Lung (tissue), 12 donors: Measurements from ENCODE around the gene THOC6. TPM values are rescaled to one million over a fixed set of nuclear protein-coding genes. Genes with fewer than 3 reads are reported as not detected.

Experiments used
- ATAC-seq: fragments of 200-7000 bp; cut with Tn5 transposase; one replicate; pipeline ENCODE4 v1.9.1; 2020; ENCODE audit warnings: moderate number of reproducible peaks; ENCODE audit not compliant: insufficient read depth, low FRiP score
- DNase-seq, 3 donors: peaks; one replicate each; pipeline ENCODE4 v3.0.0-alpha.2; 2013 to 2017
- H3K27ac ChIP-seq, 2 donors: one replicate each; pipeline ENCODE4 v1.5.1; 2013; ENCODE audit warnings: mild to moderate bottlenecking in 2 of 2, moderate library complexity in 2 of 2, control low read depth in 1 of 2, inconsistent platforms in 1 of 2, low read depth in 1 of 2, low read length in 1 of 2
- H3K27me3 ChIP-seq, 3 donors: one replicate each; pipeline ENCODE4 v1.5.1; 2013; ENCODE audit warnings: low read length in 2 of 3; ENCODE audit not compliant: control insufficient read depth in 3 of 3, insufficient read depth in 3 of 3
- H3K36me3 ChIP-seq, 4 donors: one replicate each; pipeline ENCODE4 v1.5.1; 2013; ENCODE audit warnings: low read length in 4 of 4, mild to moderate bottlenecking in 1 of 4, moderate library complexity in 1 of 4; ENCODE audit not compliant: control insufficient read depth in 4 of 4, insufficient read depth in 4 of 4
- H3K4me1 ChIP-seq, 5 donors: one replicate each; pipeline ENCODE4 v1.5.1; 2013; ENCODE audit warnings: low read length in 5 of 5, mild to moderate bottlenecking in 2 of 5, moderate library complexity in 1 of 5; ENCODE audit not compliant: control insufficient read depth in 5 of 5, insufficient read depth in 5 of 5
- H3K4me3 ChIP-seq: one replicate; pipeline ENCODE4 v1.5.1; 2013; ENCODE audit warnings: mild to moderate bottlenecking, control low read depth, moderate library complexity
- H3K9ac ChIP-seq, 2 donors: one replicate each; pipeline ENCODE4 v1.5.1; 2013; ENCODE audit warnings: low read length in 2 of 2, control low read depth in 1 of 2; ENCODE audit not compliant: insufficient read depth in 1 of 2
- H3K9me3 ChIP-seq, 4 donors: one replicate each; pipeline ENCODE4 v1.5.1; 2013; ENCODE audit warnings: low read length in 3 of 4, mild to moderate bottlenecking in 1 of 4, moderate library complexity in 1 of 4; ENCODE audit not compliant: control insufficient read depth in 4 of 4, insufficient read depth in 3 of 4
- WGBS, 2 donors: extraction: QIAGEN DNeasy Blood & Tissue Kit; methylation state at CpG; one replicate each; pipeline ENCODE4 v1.1.7; 2013; 5-methylcytosine and 5-hydroxymethylcytosine counted together
- polyA plus RNA-seq, 2 donors: library from polyadenylated mRNA; stranded (reverse); fragments of 200-250 nt; gene quantifications; one replicate each; pipeline ENCODE4 v1.2.1, GENCODE V29; 2013
- total RNA-seq, 2 donors: library from RNA; depleted of rRNA in 1 of 2; stranded (reverse); fragments of >200 nt in 1 of 2; gene quantifications; one replicate each; pipeline ENCODE4 v1.2.1, GENCODE V29; 2014 to 2021
- TF ChIP-seq, protein P1 (sequence below): IDR thresholded peaks from 2 replicates; pipeline ENCODE4 v1.5.1; 2012; ENCODE audit warnings: mild to moderate bottlenecking; ENCODE audit errors: control extremely low read depth, extremely low read depth
- donor health status: control.
- donor health status: control.
- donor health status: Bipolar disorder and iron deficiency.
- donor health status: healthy.
- donor health status: DM: yes; HTN: yes; CAD: no.

Gene THOC6
- total and polyA plus RNA-seq, 4 donors, result 12.7 to 58.3 (median 40.0) TPM

DNA sequence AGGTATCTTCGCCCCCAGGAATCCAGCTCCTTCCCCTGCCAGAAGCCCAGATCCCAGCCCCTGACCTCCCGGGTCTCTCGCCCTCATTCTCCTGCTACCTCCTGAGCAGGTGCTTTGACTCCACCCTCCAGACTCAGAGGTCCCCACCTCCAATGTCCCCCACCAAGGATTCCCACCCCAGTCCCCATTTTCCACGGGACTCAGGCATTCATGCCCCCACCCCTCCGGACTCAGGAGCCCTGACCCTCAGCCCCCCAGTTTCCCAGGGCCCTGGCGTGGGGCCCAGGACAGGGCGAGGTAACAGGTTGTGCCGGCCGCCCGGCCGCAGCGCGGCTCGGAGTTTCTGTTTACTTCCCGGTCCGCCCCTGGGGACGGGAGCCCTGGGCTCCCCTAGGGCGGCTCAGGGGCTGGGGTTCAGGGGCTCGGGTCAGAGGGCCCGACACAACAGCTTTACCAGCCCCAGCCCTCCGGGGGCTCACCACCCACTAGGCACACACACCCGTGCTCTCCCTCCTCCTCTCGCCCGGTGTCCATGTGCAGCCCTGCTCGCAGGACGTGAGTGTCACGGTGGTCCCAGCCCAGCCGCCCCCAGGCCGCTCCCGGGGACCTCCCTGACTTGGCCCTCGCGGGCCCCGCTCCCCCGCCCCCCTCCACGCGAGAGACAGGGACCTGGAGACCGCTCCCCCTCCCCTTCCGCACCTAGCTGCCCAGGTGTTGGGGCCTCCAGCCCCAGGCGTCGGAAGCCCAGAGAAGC, 12.3 kb downstream of the THOC6 start:
- DNase-seq, result no peak
- Histone ChIP-seq H3K27ac (peak overlapping the region in 1 of 2 donors; percentile 53), H3K9me3 (no peaks in the 10 kb centered on the region), H3K27me3 (peaks cover 0 to 52% (median 44%) of the 10 kb centered on the region in 3 donors), H3K4me1 (peaks cover 0 to 4% (median 0%) of the 10 kb centered on the region in 5 donors), H3K9ac (no peak overlapping the region), H3K4me3 (peak overlapping the region; percentile 12), H3K36me3 (no peaks in the 10 kb centered on the region)
- 4% methylated on average over 28 to 40 of the region's 40 CpGs for WGBS, 2 donors
- TF ChIP-seq, protein P1, sequence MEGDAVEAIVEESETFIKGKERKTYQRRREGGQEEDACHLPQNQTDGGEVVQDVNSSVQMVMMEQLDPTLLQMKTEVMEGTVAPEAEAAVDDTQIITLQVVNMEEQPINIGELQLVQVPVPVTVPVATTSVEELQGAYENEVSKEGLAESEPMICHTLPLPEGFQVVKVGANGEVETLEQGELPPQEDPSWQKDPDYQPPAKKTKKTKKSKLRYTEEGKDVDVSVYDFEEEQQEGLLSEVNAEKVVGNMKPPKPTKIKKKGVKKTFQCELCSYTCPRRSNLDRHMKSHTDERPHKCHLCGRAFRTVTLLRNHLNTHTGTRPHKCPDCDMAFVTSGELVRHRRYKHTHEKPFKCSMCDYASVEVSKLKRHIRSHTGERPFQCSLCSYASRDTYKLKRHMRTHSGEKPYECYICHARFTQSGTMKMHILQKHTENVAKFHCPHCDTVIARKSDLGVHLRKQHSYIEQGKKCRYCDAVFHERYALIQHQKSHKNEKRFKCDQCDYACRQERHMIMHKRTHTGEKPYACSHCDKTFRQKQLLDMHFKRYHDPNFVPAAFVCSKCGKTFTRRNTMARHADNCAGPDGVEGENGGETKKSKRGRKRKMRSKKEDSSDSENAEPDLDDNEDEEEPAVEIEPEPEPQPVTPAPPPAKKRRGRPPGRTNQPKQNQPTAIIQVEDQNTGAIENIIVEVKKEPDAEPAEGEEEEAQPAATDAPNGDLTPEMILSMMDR, result no peak
- ATAC-seq, result no peak

DNA sequence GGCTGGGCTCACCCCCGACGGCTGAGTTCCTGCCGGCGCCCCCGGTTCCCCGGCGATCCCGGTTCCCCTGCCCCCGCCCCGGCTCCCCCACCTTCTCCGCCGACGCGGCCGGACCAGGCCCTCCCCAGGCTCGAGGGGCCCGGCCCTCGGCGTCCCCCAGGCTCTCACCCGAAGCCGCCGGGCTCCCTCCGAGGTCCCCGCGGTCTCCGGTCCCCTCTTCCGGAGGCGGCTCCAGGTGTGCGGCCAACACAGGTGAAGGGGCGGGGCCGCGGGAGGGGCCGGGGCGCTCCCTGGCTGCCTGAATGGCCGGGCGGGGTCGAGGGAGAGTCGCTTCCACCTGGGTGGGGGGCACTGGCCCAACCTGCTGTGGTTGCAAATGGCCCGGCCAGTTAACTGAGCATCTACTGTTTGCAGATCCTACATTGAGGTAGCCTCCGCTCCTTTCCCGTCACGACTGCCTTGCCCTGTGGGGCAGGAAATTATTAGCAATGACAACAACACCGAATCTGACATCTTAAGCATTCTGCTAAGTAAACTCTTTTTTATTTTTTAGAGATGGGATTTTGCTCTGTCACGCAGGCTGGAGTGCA, 13.0 kb downstream of the THOC6 start, which contains the start of gene BICDL2:
Gene BICDL2, minus strand, starts transcription at position 219 of the 590 bp plus-strand sequence. CDS start 1,448 bp downstream, outside the sequence.
- DNase-seq, result no peak
- H3K36me3 ChIP-seq, result no peaks in the 10 kb centered on the region
- H3K9ac ChIP-seq, result no peak within 1 kb of the TSS
- TF ChIP-seq, protein P1, result no peak
- peak; percentile 32 for ATAC-seq
- peaks cover 0 to 52% (median 38%) of the 10 kb centered on the region in 3 donors for H3K27me3 ChIP-seq
- no peaks in the 10 kb centered on the region for H3K9me3 ChIP-seq
- WGBS, 2 donors, result 6 to 8% methylated on average over 24 to 44 of the region's 44 CpGs
- peaks cover 0 to 4% (median 0%) of the 10 kb centered on the region in 5 donors for H3K4me1 ChIP-seq
- H3K4me3 ChIP-seq, result peak within 1 kb of the TSS; percentile 12
- H3K27ac ChIP-seq, result peak within 1 kb of the TSS in 1 of 2 donors; percentile 53

DNA sequence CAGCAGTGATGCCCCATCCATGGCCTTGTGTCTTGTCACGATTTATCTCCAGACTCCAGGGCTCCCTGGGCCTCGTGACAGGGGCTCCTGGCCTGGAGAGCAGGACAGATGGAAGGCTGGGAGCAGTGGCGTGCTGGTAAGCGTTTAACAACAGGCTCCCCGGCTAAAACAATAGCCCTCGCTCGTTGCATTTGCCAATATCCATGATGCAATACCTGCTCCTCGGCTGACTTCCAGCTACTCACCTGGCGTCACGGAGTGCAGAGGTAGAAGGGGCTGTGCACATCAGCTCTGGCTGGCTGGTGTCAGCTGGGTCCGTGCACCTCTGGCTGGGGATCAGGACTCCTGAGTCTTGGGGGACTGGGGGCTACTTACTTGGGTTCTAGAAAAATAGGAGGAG, 14.4 kb downstream of the THOC6 start:
- TF ChIP-seq, protein P1, result no peak
- no peak overlapping the region for H3K4me3 ChIP-seq
- ATAC-seq (no peak), DNase-seq (no peak)
- no peaks in the 10 kb centered on the region for H3K36me3 ChIP-seq
- peaks cover 0 to 4% (median 0%) of the 10 kb centered on the region in 5 donors for H3K4me1 ChIP-seq
- H3K9me3 ChIP-seq, result no peaks in the 10 kb centered on the region
- no peak overlapping the region for H3K9ac ChIP-seq
- H3K27me3 ChIP-seq, result peaks cover 0 to 49% (median 44%) of the 10 kb centered on the region in 3 donors
- WGBS, 2 donors, result 29 to 33% methylated on average over 11 of the region's 11 CpGs
- H3K27ac ChIP-seq, result no peak overlapping the region
